ENCODE data around the gene HBA1.
"Not testable (repeated sequence)": the region's sequence is repeated elsewhere in the genome, so short reads cannot be mapped to it uniquely, and the experiment has no call there.

HBA1 gene

DNA sequence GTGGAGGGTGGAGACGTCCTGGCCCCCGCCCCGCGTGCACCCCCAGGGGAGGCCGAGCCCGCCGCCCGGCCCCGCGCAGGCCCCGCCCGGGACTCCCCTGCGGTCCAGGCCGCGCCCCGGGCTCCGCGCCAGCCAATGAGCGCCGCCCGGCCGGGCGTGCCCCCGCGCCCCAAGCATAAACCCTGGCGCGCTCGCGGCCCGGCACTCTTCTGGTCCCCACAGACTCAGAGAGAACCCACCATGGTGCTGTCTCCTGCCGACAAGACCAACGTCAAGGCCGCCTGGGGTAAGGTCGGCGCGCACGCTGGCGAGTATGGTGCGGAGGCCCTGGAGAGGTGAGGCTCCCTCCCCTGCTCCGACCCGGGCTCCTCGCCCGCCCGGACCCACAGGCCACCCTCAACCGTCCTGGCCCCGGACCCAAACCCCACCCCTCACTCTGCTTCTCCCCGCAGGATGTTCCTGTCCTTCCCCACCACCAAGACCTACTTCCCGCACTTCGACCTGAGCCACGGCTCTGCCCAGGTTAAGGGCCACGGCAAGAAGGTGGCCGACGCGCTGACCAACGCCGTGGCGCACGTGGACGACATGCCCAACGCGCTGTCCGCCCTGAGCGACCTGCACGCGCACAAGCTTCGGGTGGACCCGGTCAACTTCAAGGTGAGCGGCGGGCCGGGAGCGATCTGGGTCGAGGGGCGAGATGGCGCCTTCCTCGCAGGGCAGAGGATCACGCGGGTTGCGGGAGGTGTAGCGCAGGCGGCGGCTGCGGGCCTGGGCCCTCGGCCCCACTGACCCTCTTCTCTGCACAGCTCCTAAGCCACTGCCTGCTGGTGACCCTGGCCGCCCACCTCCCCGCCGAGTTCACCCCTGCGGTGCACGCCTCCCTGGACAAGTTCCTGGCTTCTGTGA is at the start of gene HBA1:
Gene HBA1 (plus strand): TSS at position 204 of the 906 bp plus-strand sequence. CDS start 37 bp downstream, at position 241.
- TF ChIP-seq REST (IDR thresholded peaks at IDR 0.05; ENCODE audit: low read depth); FOXM1 (IDR thresholded peaks at IDR 0.05; ENCODE audit: borderline replicate concordance, low read depth); TAF1 (IDR thresholded peaks at IDR 0.05; ENCODE audit: low read depth): not testable (repeated sequence)

DNA sequence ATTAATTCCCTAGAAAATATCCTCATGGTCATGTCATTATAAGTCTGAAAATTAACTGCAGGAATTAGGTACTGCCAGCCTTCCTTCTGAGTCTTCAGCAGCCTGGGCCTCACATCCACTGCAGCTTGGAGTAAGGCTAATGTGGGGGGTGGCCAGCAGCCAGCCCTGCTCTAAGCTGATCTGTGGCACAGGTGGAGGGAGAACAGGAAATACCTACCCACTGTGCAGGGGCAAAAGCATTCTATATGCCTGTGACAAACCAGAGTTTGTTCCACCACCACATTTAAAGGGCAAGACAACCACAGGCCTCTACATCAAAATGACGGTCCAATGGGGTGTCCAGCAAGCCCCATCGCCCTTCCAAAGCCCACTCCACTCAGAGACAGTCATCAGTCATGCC is 47.4 kb upstream of the HBA1 start:
- TF ChIP-seq, protein P1, sequence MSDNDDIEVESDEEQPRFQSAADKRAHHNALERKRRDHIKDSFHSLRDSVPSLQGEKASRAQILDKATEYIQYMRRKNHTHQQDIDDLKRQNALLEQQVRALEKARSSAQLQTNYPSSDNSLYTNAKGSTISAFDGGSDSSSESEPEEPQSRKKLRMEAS (IDR thresholded peaks at IDR 0.05): no peak
- TF ChIP-seq CEBPB (IDR thresholded peaks at IDR 0.05) (no peak), TAF1 (IDR thresholded peaks at IDR 0.05; ENCODE audit: low read depth) (no peak), TEAD4 (IDR thresholded peaks at IDR 0.05) (no peak), EP300 (IDR thresholded peaks at IDR 0.05; ENCODE audit: borderline replicate concordance) (no peak), RAD21 (IDR thresholded peaks at IDR 0.05; ENCODE audit: low read depth) (no peak), REST (IDR thresholded peaks at IDR 0.05; ENCODE audit: low read depth) (no peak), NFIC (IDR thresholded peaks at IDR 0.05) (no peak), YY1 (IDR thresholded peaks at IDR 0.05; ENCODE audit: low read depth) (no peak), FOXM1 (IDR thresholded peaks at IDR 0.05; ENCODE audit: borderline replicate concordance, low read depth) (no peak), TCF12 (IDR thresholded peaks at IDR 0.05; ENCODE audit: low read depth) (no peak)

- TF ChIP-seq RAD21 (IDR thresholded peaks at IDR 0.05; ENCODE audit: low read depth): no peak
- TF ChIP-seq FOXM1 (IDR thresholded peaks at IDR 0.05; ENCODE audit: borderline replicate concordance, low read depth): no peak
- no peak for TF ChIP-seq NFIC (IDR thresholded peaks at IDR 0.05)
- no peak for TF ChIP-seq EP300 (IDR thresholded peaks at IDR 0.05; ENCODE audit: borderline replicate concordance)
- TF ChIP-seq TEAD4 (IDR thresholded peaks at IDR 0.05): no peak
- no peak for TF ChIP-seq CREB1 (IDR thresholded peaks at IDR 0.05; ENCODE audit: low read depth)
- TF ChIP-seq TAF1 (IDR thresholded peaks at IDR 0.05; ENCODE audit: low read depth): no peak
- no peak for TF ChIP-seq REST (IDR thresholded peaks at IDR 0.05; ENCODE audit: low read depth)
- no peak for TF ChIP-seq CEBPB (IDR thresholded peaks at IDR 0.05)
- TF ChIP-seq, protein P1 (IDR thresholded peaks at IDR 0.05): no peak
- TF ChIP-seq TCF12 (IDR thresholded peaks at IDR 0.05; ENCODE audit: low read depth): no peak
- TF ChIP-seq EGR1 (IDR thresholded peaks at IDR 0.05): no peak
- TF ChIP-seq, protein P2, sequence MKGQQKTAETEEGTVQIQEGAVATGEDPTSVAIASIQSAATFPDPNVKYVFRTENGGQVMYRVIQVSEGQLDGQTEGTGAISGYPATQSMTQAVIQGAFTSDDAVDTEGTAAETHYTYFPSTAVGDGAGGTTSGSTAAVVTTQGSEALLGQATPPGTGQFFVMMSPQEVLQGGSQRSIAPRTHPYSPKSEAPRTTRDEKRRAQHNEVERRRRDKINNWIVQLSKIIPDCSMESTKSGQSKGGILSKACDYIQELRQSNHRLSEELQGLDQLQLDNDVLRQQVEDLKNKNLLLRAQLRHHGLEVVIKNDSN (IDR thresholded peaks at IDR 0.05): no peak
These were observed 45.8 kb upstream of the HBA1 start for GRCh38 chr16:130533-131173.

DNA sequence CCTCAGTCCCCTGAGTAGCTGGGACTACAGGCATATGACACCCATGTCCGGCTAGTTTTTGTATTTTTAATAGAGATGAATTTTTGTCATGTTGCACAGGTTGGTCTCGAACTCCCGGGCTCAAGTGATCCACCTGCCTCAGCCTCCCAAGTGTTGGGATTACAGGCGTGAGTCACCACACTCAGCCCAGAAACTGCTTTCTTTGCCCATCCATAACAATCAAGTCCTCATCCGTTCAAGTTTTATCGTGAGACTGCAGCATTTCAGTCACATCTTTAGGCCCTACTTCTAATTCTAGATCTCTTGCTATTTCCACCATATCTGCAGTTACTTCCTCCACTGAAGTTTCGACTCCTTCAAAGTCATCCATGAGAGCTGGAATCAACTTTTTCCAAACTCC is 44.4 kb upstream of the HBA1 start:
- no peak for TF ChIP-seq REST (IDR thresholded peaks at IDR 0.05; ENCODE audit: low read depth)
- TF ChIP-seq TAF1 (IDR thresholded peaks at IDR 0.05; ENCODE audit: low read depth): no peak
- TF ChIP-seq, protein P1 (IDR thresholded peaks at IDR 0.05): no peak
- no peak for TF ChIP-seq CREB1 (IDR thresholded peaks at IDR 0.05; ENCODE audit: low read depth)
